Loucy (cell line): ENCODE measurements around the gene CALN1.

Source experiments
- H2AFZ ChIP-seq: fragments of 200-600 bp; sonication (generic); 2 replicates; pipeline ENCODE4 v1.6.0; 2016; ENCODE audit warnings: antibody characterized with exemption, mild to moderate bottlenecking, low read length, moderate library complexity
- H3F3A ChIP-seq: fragments of 200-600 bp; 2 replicates; pipeline ENCODE4 v1.6.0; 2016; ENCODE audit warnings: antibody characterized with exemption, low read depth, mild to moderate bottlenecking
- H3K27me3 ChIP-seq: fragments of 200-600 bp; sonication (generic); 2 replicates; pipeline ENCODE4 v1.6.1; 2014; ENCODE audit warnings: low read length, mild to moderate bottlenecking; ENCODE audit not compliant: insufficient read depth, poor library complexity, severe bottlenecking
- H3K36me3 ChIP-seq: fragments of 200-600 bp; sonication (generic); 2 replicates; pipeline ENCODE4 v1.6.1; 2016; ENCODE audit warnings: low read length; ENCODE audit not compliant: insufficient read depth
- H3K4me1 ChIP-seq: fragments of 200-600 bp; sonication (generic); 2 replicates; pipeline ENCODE4 v1.5.1; 2014; ENCODE audit warnings: low read length, mild to moderate bottlenecking; ENCODE audit not compliant: insufficient read depth, poor library complexity, severe bottlenecking
- H3K4me2 ChIP-seq: fragments of 200-600 bp; sonication (generic); 2 replicates; pipeline ENCODE4 v1.6.0; 2014; ENCODE audit warnings: antibody characterized with exemption, low read length, low read depth, mild to moderate bottlenecking; ENCODE audit not compliant: poor library complexity, severe bottlenecking
- H3K4me3 ChIP-seq: fragments of 200-600 bp; sonication (generic); 2 replicates; pipeline ENCODE4 v1.5.1; 2014; ENCODE audit warnings: low read length, mild to moderate bottlenecking, mixed read lengths; ENCODE audit not compliant: poor library complexity, severe bottlenecking
- H3K79me2 ChIP-seq: fragments of 200-600 bp; sonication (generic); 2 replicates; pipeline ENCODE4 v1.6.1; 2014; ENCODE audit warnings: low read length; ENCODE audit not compliant: insufficient read depth
- H3K9ac ChIP-seq: fragments of 200-600 bp; sonication (generic); 2 replicates; pipeline ENCODE4 v1.6.0; 2014; ENCODE audit warnings: mild to moderate bottlenecking, low read depth, low read length, moderate library complexity; ENCODE audit not compliant: poor library complexity, severe bottlenecking
- H3K9me2 ChIP-seq: fragments of 200-600 bp; sonication (generic); replicated peaks from 2 replicates; pipeline ENCODE4 v1.6.1; 2016; ENCODE audit warnings: low read depth, low read length, mixed read lengths
- H3K9me3 ChIP-seq: fragments of 200-600 bp; sonication (generic); 2 replicates; pipeline ENCODE4 v1.6.1; 2014; ENCODE audit warnings: mild to moderate bottlenecking, antibody characterized with exemption, low read length, low read depth; ENCODE audit not compliant: insufficient read depth
- H4K20me1 ChIP-seq: fragments of 200-600 bp; sonication (generic); 2 replicates; pipeline ENCODE4 v1.6.0; 2014; ENCODE audit warnings: antibody characterized with exemption, low read length, mild to moderate bottlenecking; ENCODE audit not compliant: insufficient read depth, poor library complexity, severe bottlenecking
- EZH2phosphoT487 ChIP-seq: fragments of 200-600 bp; IDR thresholded peaks from 2 replicates; pipeline ENCODE4 v1.6.1; 2018; ENCODE audit warnings: antibody characterized with exemption, mild to moderate bottlenecking, moderate library complexity, borderline replicate concordance
- TF ChIP-seq, protein P1 (sequence below): fragments of 200-600 bp; sonication (generic); conservative IDR thresholded peaks from 2 replicates; pipeline ENCODE4 v1.5.1; 2014; ENCODE audit warnings: mild to moderate bottlenecking, antibody characterized with exemption, low read length

The CALN1 gene

DNA sequence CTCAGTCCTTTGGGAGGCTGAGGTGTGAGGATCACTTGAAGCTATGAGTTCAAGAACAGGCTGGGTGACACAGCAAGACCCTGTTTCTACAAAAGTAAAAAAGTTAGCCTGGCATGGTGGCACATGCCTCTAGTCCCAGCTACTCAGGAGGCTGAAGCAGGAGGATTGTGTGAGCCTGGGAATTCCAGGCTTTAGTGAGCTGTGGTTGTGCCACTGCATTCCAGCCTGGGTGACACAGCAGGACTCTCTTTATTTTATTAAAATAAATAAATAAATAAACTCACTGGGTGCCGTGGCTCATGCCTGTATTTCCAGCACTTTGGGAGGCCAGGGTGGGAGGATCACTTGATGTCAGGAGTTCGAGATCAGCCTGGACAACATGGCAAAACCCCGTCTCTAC lies 607.9 kb downstream of the CALN1 start:
- H2AFZ ChIP-seq: no peak overlapping the region
- no peak overlapping the region for H3K4me2 ChIP-seq
- peaks cover 3% of the 10 kb centered on the region; the same call in 1 of the 2 replicates for H3K9me3 ChIP-seq
- no peaks in the 10 kb centered on the region for H3K79me2 ChIP-seq
- H3K36me3 ChIP-seq: no peaks in the 10 kb centered on the region
- no peak overlapping the region for H3K4me3 ChIP-seq
- no peaks in the 10 kb centered on the region for H4K20me1 ChIP-seq
- no peak overlapping the region for H3K9ac ChIP-seq
- H3F3A ChIP-seq: no peaks in the 10 kb centered on the region
- H3K27me3 ChIP-seq: no peaks in the 10 kb centered on the region
- no peak for TF ChIP-seq EZH2phosphoT487
- TF ChIP-seq, protein P1, sequence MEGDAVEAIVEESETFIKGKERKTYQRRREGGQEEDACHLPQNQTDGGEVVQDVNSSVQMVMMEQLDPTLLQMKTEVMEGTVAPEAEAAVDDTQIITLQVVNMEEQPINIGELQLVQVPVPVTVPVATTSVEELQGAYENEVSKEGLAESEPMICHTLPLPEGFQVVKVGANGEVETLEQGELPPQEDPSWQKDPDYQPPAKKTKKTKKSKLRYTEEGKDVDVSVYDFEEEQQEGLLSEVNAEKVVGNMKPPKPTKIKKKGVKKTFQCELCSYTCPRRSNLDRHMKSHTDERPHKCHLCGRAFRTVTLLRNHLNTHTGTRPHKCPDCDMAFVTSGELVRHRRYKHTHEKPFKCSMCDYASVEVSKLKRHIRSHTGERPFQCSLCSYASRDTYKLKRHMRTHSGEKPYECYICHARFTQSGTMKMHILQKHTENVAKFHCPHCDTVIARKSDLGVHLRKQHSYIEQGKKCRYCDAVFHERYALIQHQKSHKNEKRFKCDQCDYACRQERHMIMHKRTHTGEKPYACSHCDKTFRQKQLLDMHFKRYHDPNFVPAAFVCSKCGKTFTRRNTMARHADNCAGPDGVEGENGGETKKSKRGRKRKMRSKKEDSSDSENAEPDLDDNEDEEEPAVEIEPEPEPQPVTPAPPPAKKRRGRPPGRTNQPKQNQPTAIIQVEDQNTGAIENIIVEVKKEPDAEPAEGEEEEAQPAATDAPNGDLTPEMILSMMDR: no peak
- no peaks in the 10 kb centered on the region for H3K9me2 ChIP-seq
- H3K4me1 ChIP-seq: no peaks in the 10 kb centered on the region

DNA sequence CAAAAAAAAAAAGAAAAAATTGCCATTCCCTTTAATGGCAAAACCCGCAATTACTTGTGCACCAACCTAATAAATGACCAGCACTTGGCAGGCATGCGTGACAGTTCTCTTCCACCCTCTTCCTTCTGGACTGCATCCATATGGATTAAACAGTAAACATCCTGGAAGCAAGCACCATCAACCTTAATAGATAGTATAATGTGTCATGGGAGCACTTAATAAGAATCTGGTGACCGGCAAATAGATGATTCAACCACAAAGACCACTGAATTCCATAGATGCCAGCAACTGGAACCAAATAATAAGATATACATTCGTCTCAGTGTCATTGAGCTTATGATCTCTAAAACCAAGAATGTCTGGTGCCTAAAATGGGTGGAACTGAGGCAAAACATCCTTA lies 610.2 kb downstream of the CALN1 start:
- H2AFZ ChIP-seq: no peak overlapping the region
- no peaks in the 10 kb centered on the region for H3K27me3 ChIP-seq
- H4K20me1 ChIP-seq: no peaks in the 10 kb centered on the region
- TF ChIP-seq, protein P1: no peak
- no peak for TF ChIP-seq EZH2phosphoT487
- H3K4me1 ChIP-seq: no peaks in the 10 kb centered on the region
- H3K79me2 ChIP-seq: no peaks in the 10 kb centered on the region
- no peaks in the 10 kb centered on the region for H3K36me3 ChIP-seq
- no peaks in the 10 kb centered on the region for H3K9me2 ChIP-seq
- H3K9me3 ChIP-seq: peaks cover 3% of the 10 kb centered on the region; the same call in 1 of the 2 replicates
- H3F3A ChIP-seq: no peaks in the 10 kb centered on the region
- H3K4me3 ChIP-seq: no peak overlapping the region
- no peak overlapping the region for H3K9ac ChIP-seq
- no peak overlapping the region for H3K4me2 ChIP-seq

DNA sequence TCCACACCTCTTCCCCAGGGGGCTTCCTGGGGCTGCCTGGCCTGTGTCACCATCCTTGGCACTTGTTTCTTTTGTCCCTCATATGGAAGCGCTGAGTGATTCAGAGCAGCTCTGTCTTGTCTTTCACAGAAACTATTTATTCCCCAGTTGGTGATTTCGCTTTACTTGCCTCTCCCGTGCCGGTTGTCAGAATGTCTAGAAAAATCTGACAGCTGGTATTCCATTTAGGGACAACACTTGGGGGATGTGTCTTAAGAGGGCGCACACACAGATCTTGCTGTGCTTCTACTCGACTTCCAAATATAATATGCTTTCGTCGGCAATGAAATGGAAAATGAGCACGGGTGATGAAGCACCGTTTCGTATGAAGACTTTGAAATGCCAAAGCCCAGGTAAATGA lies 611.8 kb downstream of the CALN1 start:
- peaks cover 6% of the 10 kb centered on the region; the same call in 1 of the 2 replicates for H3K9me3 ChIP-seq
- TF ChIP-seq, protein P1: no peak
- no peak for TF ChIP-seq EZH2phosphoT487
- no peaks in the 10 kb centered on the region for H3K9me2 ChIP-seq
- no peaks in the 10 kb centered on the region for H3F3A ChIP-seq
- no peaks in the 10 kb centered on the region for H3K79me2 ChIP-seq
- H2AFZ ChIP-seq: no peak overlapping the region
- no peaks in the 10 kb centered on the region for H4K20me1 ChIP-seq
- no peak overlapping the region for H3K4me3 ChIP-seq
- H3K27me3 ChIP-seq: no peaks in the 10 kb centered on the region
- no peak overlapping the region for H3K4me2 ChIP-seq
- H3K9ac ChIP-seq: no peak overlapping the region
- H3K4me1 ChIP-seq: no peaks in the 10 kb centered on the region
- no peaks in the 10 kb centered on the region for H3K36me3 ChIP-seq
